OCI-LY7 (cell line): Measurements from ENCODE around the gene KCNMB2. TPM values are rescaled to one million over a fixed set of nuclear protein-coding genes. Genes with fewer than 3 reads are reported as not detected.

ENCODE experiments used
- BruUV-seq: library from RNA; stranded (reverse); fragments of 400-500 nt; replicated peaks from 2 replicates; lab custom pipeline; 2021; lab: Mats Ljungman, UMichigan
- CTCF ChIA-PET: fragments of 300-600 bp; sonication (Branson Sonifier 250); formaldehyde crosslinking; loops from one replicate; lab custom pipeline; 2022; ENCODE audit warnings: antibody characterized with exemption; ENCODE audit not compliant: unreplicated experiment; lab: Charles Lee
- POLR2A ChIA-PET: fragments of 300-600 bp; sonication (Branson Sonifier 250); formaldehyde crosslinking; loops from one replicate; lab custom pipeline; 2022; ENCODE audit warnings: antibody characterized with exemption; lab: Charles Lee
- DNase-seq: peaks from one replicate; pipeline ENCODE4 v3.0.0-alpha.2; 2015; ENCODE audit warnings: low spot score
- H2AFZ ChIP-seq: fragments of 200-600 bp; sonication (generic), shearing (Covaris generic); 2 replicates; pipeline ENCODE4 v1.6.1; 2014; ENCODE audit warnings: mild to moderate bottlenecking, antibody characterized with exemption, low read length, moderate library complexity
- H3K27ac ChIP-seq: fragments of 200-600 bp; sonication (generic); 2 replicates; pipeline ENCODE4 v1.5.1; 2014; ENCODE audit warnings: mixed run types, low read depth, mild to moderate bottlenecking, moderate library complexity, low read length, inconsistent platforms; ENCODE audit not compliant: poor library complexity, severe bottlenecking
- H3K36me3 ChIP-seq: fragments of 200-600 bp; sonication (generic); 2 replicates; pipeline ENCODE4 v1.6.1; 2014; ENCODE audit warnings: mild to moderate bottlenecking, antibody characterized with exemption, low read length, moderate library complexity, mixed read lengths; ENCODE audit not compliant: insufficient read depth
- H3K4me1 ChIP-seq: fragments of 200-600 bp; sonication (generic); 2 replicates; pipeline ENCODE4 v1.5.1; 2014; ENCODE audit warnings: mild to moderate bottlenecking, low read length; ENCODE audit not compliant: insufficient read depth, poor library complexity, severe bottlenecking
- H3K4me2 ChIP-seq: fragments of 200-600 bp; sonication (generic); 2 replicates; pipeline ENCODE4 v1.6.1; 2014; ENCODE audit warnings: mild to moderate bottlenecking, low read length
- H3K4me3 ChIP-seq: fragments of 200-600 bp; sonication (generic); 2 replicates; pipeline ENCODE4 v1.5.1; 2014; ENCODE audit warnings: mild to moderate bottlenecking, low read depth, low read length; ENCODE audit not compliant: poor library complexity, severe bottlenecking
- H3K79me2 ChIP-seq: fragments of 200-600 bp; sonication (generic); 2 replicates; pipeline ENCODE4 v1.6.1; 2016; ENCODE audit warnings: low read depth, mild to moderate bottlenecking, low read length, moderate library complexity, mixed read lengths; ENCODE audit not compliant: insufficient read depth
- H3K9me2 ChIP-seq: fragments of 200-600 bp; sonication (generic); 2 replicates; pipeline ENCODE4 v1.6.1; 2016; ENCODE audit warnings: mild to moderate bottlenecking, low read length, mixed read lengths; ENCODE audit not compliant: insufficient read depth
- H3K9me3 ChIP-seq: fragments of 200-600 bp; sonication (generic); 2 replicates; pipeline ENCODE4 v1.6.1; 2014; ENCODE audit warnings: mild to moderate bottlenecking, mixed run types, low read length, mixed read lengths
- H4K20me1 ChIP-seq: fragments of 200-600 bp; sonication (generic); 2 replicates; pipeline ENCODE4 v1.6.1; 2014; ENCODE audit warnings: mild to moderate bottlenecking, antibody characterized with exemption, low read length, moderate library complexity, mixed read lengths; ENCODE audit not compliant: insufficient read depth
- CTCF ChIP-seq: fragments of 200-600 bp; sonication (generic); conservative IDR thresholded peaks from 2 replicates; pipeline ENCODE4 v1.5.1; 2014; ENCODE audit warnings: mild to moderate bottlenecking, antibody characterized with exemption, low read length, moderate library complexity, mixed read lengths
- EZH2phosphoT487 ChIP-seq: fragments of 200-600 bp; sonication (generic); IDR thresholded peaks from 2 replicates; pipeline ENCODE4 v1.6.1; 2018; ENCODE audit warnings: low read depth, borderline replicate concordance, mild to moderate bottlenecking, mixed run types, antibody characterized with exemption, low read length, moderate library complexity, mixed read lengths
- intact Hi-C: fragments of 100-400 bp; cut with micrococcal nuclease; formaldehyde crosslinking; loops from one replicate; pipeline ENCODE4 v1.10.0; 2022; ENCODE audit not compliant: unreplicated experiment
- total RNA-seq, 2 experiments: library from RNA; depleted of rRNA in 1 of 2; stranded (reverse); fragments of >200 nt in 1 of 2; shearing (Covaris generic) in 1 of 2; gene quantifications; 2 replicates each; pipeline ENCODE4 v1.2.3, GENCODE V29; 2014 to 2022

The KCNMB2 gene
- total RNA-seq, 2 experiments from 2014 or later, result not detected

- Histone ChIP-seq H3K4me3 (no peak overlapping the region), H3K9me2 (no peaks in the 10 kb centered on the region), H3K27ac (no peak overlapping the region), H3K9me3 (no peaks in the 10 kb centered on the region), H3K4me2 (no peak overlapping the region), H3K36me3 (no peaks in the 10 kb centered on the region), H3K79me2 (no peaks in the 10 kb centered on the region), H2AFZ (no peak overlapping the region), H4K20me1 (no peaks in the 10 kb centered on the region), H3K4me1 (no peaks in the 10 kb centered on the region)
- BruUV-seq, result no TSS peak
- intact Hi-C loops, result no loop called here
- POLR2A ChIA-PET, result interaction anchor here (0.7 kb wide), 1 partner anchor 9 kb away, joined by 4 read pairs; no protein-coding TSS in a partner anchor
- peak; percentile 2 for DNase-seq
- TF ChIP-seq CTCF (no peak), EZH2phosphoT487 (no peak)
- CTCF ChIA-PET, result no interaction called here
Observed at GRCh38 chr3:178684881-178685590, 148.8 kb downstream of the KCNMB2 start.

GRCh38 chr3:178685591-178685906, 149.3 kb downstream of the KCNMB2 start:
- ChIA-PET POLR2A (no interaction called here), CTCF (no interaction called here)
- no peak overlapping the region for H3K27ac ChIP-seq
- no peaks in the 10 kb centered on the region for H4K20me1 ChIP-seq
- no peaks in the 10 kb centered on the region for H3K9me2 ChIP-seq
- TF ChIP-seq CTCF (no peak), EZH2phosphoT487 (no peak)
- no peak overlapping the region for H3K4me3 ChIP-seq
- no peaks in the 10 kb centered on the region for H3K4me1 ChIP-seq
- H3K9me3 ChIP-seq, result no peaks in the 10 kb centered on the region
- H3K79me2 ChIP-seq, result no peaks in the 10 kb centered on the region
- BruUV-seq, result no TSS peak
- H3K36me3 ChIP-seq, result no peaks in the 10 kb centered on the region
- no peak for DNase-seq
- H3K4me2 ChIP-seq, result no peak overlapping the region
- H2AFZ ChIP-seq, result no peak overlapping the region
- intact Hi-C loops, result no loop called here

- H3K36me3 ChIP-seq, result no peaks in the 10 kb centered on the region
- no peak for DNase-seq
- no peak overlapping the region for H3K4me2 ChIP-seq
- H4K20me1 ChIP-seq, result no peaks in the 10 kb centered on the region
- H3K4me1 ChIP-seq, result no peaks in the 10 kb centered on the region
- no peaks in the 10 kb centered on the region for H3K79me2 ChIP-seq
- no TSS peak for BruUV-seq
- H2AFZ ChIP-seq, result no peak overlapping the region
- no peak overlapping the region for H3K4me3 ChIP-seq
- H3K9me3 ChIP-seq, result no peaks in the 10 kb centered on the region
- ChIA-PET CTCF (no interaction called here), POLR2A (no interaction called here)
- TF ChIP-seq CTCF (no peak), EZH2phosphoT487 (no peak)
- H3K9me2 ChIP-seq, result no peaks in the 10 kb centered on the region
- intact Hi-C loops, result no loop called here
- no peak overlapping the region for H3K27ac ChIP-seq
Observed at GRCh38 chr3:178686826-178687225, 150.6 kb downstream of the KCNMB2 start.
